ENCODE data around the gene PCBD1.

DNA sequence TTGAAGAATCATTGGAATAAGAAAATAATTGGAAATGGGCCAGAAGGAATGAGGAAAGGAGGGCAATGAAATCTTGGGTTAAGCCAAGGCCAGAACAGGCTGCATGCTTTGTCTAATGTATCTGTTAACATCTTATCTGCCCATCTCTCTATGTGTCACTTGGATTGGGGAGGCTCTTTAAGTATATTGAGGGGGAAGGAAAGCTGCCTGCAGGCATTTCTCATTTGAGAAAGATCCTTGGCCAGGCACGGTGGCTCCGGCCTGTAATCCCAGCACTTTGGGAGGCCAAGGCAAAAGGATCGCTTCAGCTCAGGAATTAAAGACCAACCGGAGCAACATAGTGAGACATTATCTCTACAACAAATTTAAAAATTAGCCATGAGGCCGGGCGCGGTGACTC, 14.3 kb downstream of the PCBD1 start:
- TF ChIP-seq ZNF274 (IDR thresholded peaks at IDR 0.05; ENCODE audit: low read depth, low read length), result no peak
- TF ChIP-seq YY1 (IDR thresholded peaks at IDR 0.05; ENCODE audit: insufficient read depth, insufficient read length), result no peak
- TF ChIP-seq SUZ12 (IDR thresholded peaks at IDR 0.05; ENCODE audit: extremely low read depth, insufficient read depth, insufficient read length), result no peak

All from NT2/D1 (cell line).